DND-41 (cell line): ENCODE results near the gene TTC13.

Experiments used
- ATAC-seq: fragments of 200-7000 bp; cut with Tn5 transposase; 3 replicates; pipeline ENCODE4 v1.9.1; 2021; ENCODE audit warnings: low read depth; ENCODE audit not compliant: insufficient read depth
- DNase-seq: peaks from one replicate; pipeline ENCODE4 v3.0.0-alpha.2; 2020
- H2AFZ ChIP-seq: 2 replicates; pipeline ENCODE4 v1.6.0; 2012; ENCODE audit warnings: low read depth, low read length
- H3K27ac ChIP-seq: 2 replicates; pipeline ENCODE4 v1.5.1; 2012; ENCODE audit warnings: low read length, inconsistent platforms
- H3K27me3 ChIP-seq: fragments of 200-600 bp; sonication (generic); 2 replicates; pipeline ENCODE4 v1.6.0; 2012; ENCODE audit warnings: low read length, mild to moderate bottlenecking, inconsistent platforms; ENCODE audit not compliant: insufficient read depth, poor library complexity
- H3K36me3 ChIP-seq: 2 replicates; pipeline ENCODE4 v1.5.1; 2012; ENCODE audit warnings: low read length, inconsistent platforms; ENCODE audit not compliant: insufficient read depth
- H3K4me1 ChIP-seq: 2 replicates; pipeline ENCODE4 v1.5.1; 2012; ENCODE audit warnings: mild to moderate bottlenecking, low read length; ENCODE audit not compliant: insufficient read depth
- H3K4me2 ChIP-seq: 2 replicates; pipeline ENCODE4 v1.6.0; 2012; ENCODE audit warnings: mild to moderate bottlenecking, moderate library complexity, low read length, inconsistent platforms; ENCODE audit not compliant: insufficient read depth
- H3K4me3 ChIP-seq, 2 experiments: fragments of 200-600 bp in 1 of 2; shearing (Covaris generic) in 1 of 2; 2 replicates each; pipeline ENCODE4 v1.5.1; 2012 to 2016; ENCODE audit warnings: inconsistent platforms in 2 of 2, low read length in 2 of 2, mild to moderate bottlenecking in 2 of 2, low read depth in 1 of 2, moderate library complexity in 1 of 2
- H3K79me2 ChIP-seq: 2 replicates; pipeline ENCODE4 v1.6.0; 2012; ENCODE audit warnings: low read length, inconsistent platforms; ENCODE audit not compliant: insufficient read depth
- H3K9ac ChIP-seq: 2 replicates; pipeline ENCODE4 v1.6.0; 2012; ENCODE audit warnings: low read depth, mild to moderate bottlenecking, inconsistent platforms, low read length, moderate library complexity
- H3K9me3 ChIP-seq: 2 replicates; pipeline ENCODE4 v1.5.1; 2012; ENCODE audit warnings: low read length, moderate library complexity, mild to moderate bottlenecking, inconsistent platforms; ENCODE audit not compliant: insufficient read depth, severe bottlenecking
- H4K20me1 ChIP-seq: 2 replicates; pipeline ENCODE4 v1.6.0; 2012; ENCODE audit warnings: low read length; ENCODE audit not compliant: insufficient read depth
- CTCF ChIP-seq: IDR thresholded peaks from 2 replicates; pipeline ENCODE4 v1.5.1; 2012; ENCODE audit warnings: borderline replicate concordance, low read length, moderate library complexity, mild to moderate bottlenecking; ENCODE audit not compliant: poor library complexity, severe bottlenecking; ENCODE audit errors: extremely low read depth
- EZH2 ChIP-seq: IDR thresholded peaks from 3 replicates; pipeline ENCODE4 v1.6.1; 2012; ENCODE audit warnings: borderline replicate concordance, low read depth, mild to moderate bottlenecking, moderate library complexity, low read length, inconsistent platforms; ENCODE audit not compliant: severe bottlenecking

The TTC13 gene

GRCh38 chr1:230970432-230970831, 8.2 kb downstream of the TTC13 start:
- Histone ChIP-seq H3K27ac (no peak overlapping the region), H3K4me3 (no peak overlapping the region), H2AFZ (no peak overlapping the region), H3K9me3 (no peaks in the 10 kb centered on the region), H3K79me2 (peaks cover 18% of the 10 kb centered on the region), H3K9ac (no peak overlapping the region), H3K27me3 (no peaks in the 10 kb centered on the region), H3K4me1 (peaks cover 34% of the 10 kb centered on the region), H3K36me3 (peaks cover 6% of the 10 kb centered on the region; the same call in 1 of the 2 replicates), H3K4me2 (no peak overlapping the region), H4K20me1 (peaks cover 25% of the 10 kb centered on the region; the same call in 1 of the 2 replicates)
- TF ChIP-seq EZH2 (no peak), CTCF (no peak)
- no peak for ATAC-seq
- no peak for DNase-seq

GRCh38 chr1:230966358-230966873, 12.2 kb downstream of the TTC13 start:
- Histone ChIP-seq H3K36me3 (peaks cover 6% of the 10 kb centered on the region; the same call in 1 of the 2 replicates), H3K4me3 (no peak overlapping the region), H3K79me2 (peaks cover 14% of the 10 kb centered on the region; the same call in 1 of the 2 replicates), H2AFZ (no peak overlapping the region), H3K9ac (no peak overlapping the region), H4K20me1 (peaks cover 20% of the 10 kb centered on the region; the same call in 1 of the 2 replicates), H3K4me1 (no peaks in the 10 kb centered on the region), H3K4me2 (no peak overlapping the region), H3K27ac (no peak overlapping the region), H3K9me3 (no peaks in the 10 kb centered on the region), H3K27me3 (no peaks in the 10 kb centered on the region)
- DNase-seq (no peak), ATAC-seq (no peak)
- TF ChIP-seq CTCF (no peak), EZH2 (no peak)

- Histone ChIP-seq H3K4me1 (no peaks in the 10 kb centered on the region), H4K20me1 (peaks cover 20% of the 10 kb centered on the region; the same call in 1 of the 2 replicates), H3K27ac (no peak overlapping the region), H3K4me3 (no peak overlapping the region), H3K4me2 (no peak overlapping the region), H3K9ac (no peak overlapping the region), H3K36me3 (peaks cover 6% of the 10 kb centered on the region; the same call in 1 of the 2 replicates), H3K79me2 (peaks cover 14% of the 10 kb centered on the region; the same call in 1 of the 2 replicates), H2AFZ (no peak overlapping the region), H3K27me3 (no peaks in the 10 kb centered on the region), H3K9me3 (no peaks in the 10 kb centered on the region)
- no peak for ATAC-seq
- TF ChIP-seq EZH2: no peak
- TF ChIP-seq CTCF: no peak
- no peak for DNase-seq
Measured at GRCh38 chr1:230965535-230965934, 13.1 kb downstream of the TTC13 start.
